HCT116 (cell line): ENCODE results near the gene FBXL3. TPM values are rescaled to one million over a fixed set of nuclear protein-coding genes. Genes with fewer than 3 reads are reported as not detected.

Experiments used
- ATAC-seq: fragments of 200-7000 bp; cut with Tn5 transposase; 2 replicates; pipeline ENCODE4 v1.9.1; 2020; ENCODE audit warnings: mild to moderate bottlenecking, moderate library complexity
- BruUV-seq: library from RNA; stranded (reverse); fragments of 400-500 nt; replicated peaks from 2 replicates; lab custom pipeline; 2021; lab: Mats Ljungman, UMichigan
- CTCF ChIA-PET: fragments of 300-600 bp; sonication (Branson Sonifier 250); formaldehyde crosslinking; loops from one replicate; lab custom pipeline; 2021; ENCODE audit warnings: antibody characterized with exemption; lab: Charles Lee
- POLR2A ChIA-PET: fragments of 300-600, 350-600 bp; sonication (Branson Sonifier 250); formaldehyde crosslinking; loops from one replicate; lab custom pipeline; 2021; ENCODE audit warnings: antibody characterized with exemption; lab: Charles Lee
- RAD21 ChIA-PET, 2 experiments: fragments of 300-600 bp; sonication (Branson Sonifier 250); formaldehyde crosslinking; loops; one replicate each; lab custom pipeline; 2023; ENCODE audit warnings: low total read pairs in 2 of 2; ENCODE audit not compliant: uncharacterized antibody in 2 of 2, unreplicated experiment in 2 of 2, low non-redundant PET in 1 of 2; lab: Charles Lee
- DNase-seq: peaks from one replicate; pipeline ENCODE4 v3.0.0-alpha.2; 2010; ENCODE audit warnings: low read depth, low spot score
- H2AFZ ChIP-seq: fragments of 200-600 bp; shearing (Covaris generic), sonication (generic); 2 replicates; pipeline ENCODE4 v1.6.1; 2017; ENCODE audit warnings: low read depth, mixed run types, mixed read lengths, antibody characterized with exemption, low read length; ENCODE audit not compliant: poor library complexity, severe bottlenecking
- H3K27ac ChIP-seq: 2 replicates; pipeline ENCODE4 v1.5.1; 2012; ENCODE audit warnings: low read depth, low read length
- H3K27me3 ChIP-seq: fragments of 200-600 bp; sonication (generic); 2 replicates; pipeline ENCODE4 v1.6.1; 2016; ENCODE audit warnings: mixed run types, low read length, mixed read lengths; ENCODE audit not compliant: insufficient read depth
- H3K36me3 ChIP-seq, 2 experiments: fragments of 200-500 bp in 1 of 2; fragments of 200-600 bp in 1 of 2; sonication (Bioruptor generic) in 1 of 2; sonication (generic) in 1 of 2; 2 replicates each; pipeline versions ENCODE4 v1.5.1 to v1.6.1; 2014 to 2016; ENCODE audit warnings: low read length in 2 of 2, inconsistent platforms in 1 of 2, mixed read lengths in 1 of 2, mixed run types in 1 of 2; ENCODE audit not compliant: insufficient read depth in 2 of 2, control insufficient read depth in 1 of 2
- H3K4me1 ChIP-seq, 2 experiments: fragments of 200-600 bp in 1 of 2; sonication (generic) in 1 of 2; 2 replicates each; pipeline versions ENCODE4 v1.5.1 to v1.6.1; 2012 to 2017; ENCODE audit warnings: low read length in 2 of 2, inconsistent platforms in 1 of 2, mild to moderate bottlenecking in 1 of 2, mixed read lengths in 1 of 2, mixed run types in 1 of 2, moderate library complexity in 1 of 2; ENCODE audit not compliant: insufficient read depth in 2 of 2, control insufficient read depth in 1 of 2
- H3K4me2 ChIP-seq: fragments of 200-600 bp; sonication (generic); 2 replicates; pipeline ENCODE4 v1.6.1; 2017; ENCODE audit warnings: mixed run types, low read length, mixed read lengths
- H3K4me3 ChIP-seq, 2 experiments: fragments of 200-600 bp in 1 of 2; sonication (generic) in 1 of 2; replicated peaks in 1 of 2; 2 replicates each; pipeline ENCODE4 v1.5.1; 2011 to 2016; ENCODE audit warnings: low read length in 2 of 2, control low read depth in 1 of 2, low read depth in 1 of 2, mild to moderate bottlenecking in 1 of 2, mixed read lengths in 1 of 2, mixed run types in 1 of 2
- H3K79me2 ChIP-seq: fragments of 200-600 bp; sonication (generic); 2 replicates; pipeline ENCODE4 v1.6.1; 2017; ENCODE audit warnings: mild to moderate bottlenecking, mixed run types, low read length, moderate library complexity, mixed read lengths; ENCODE audit not compliant: insufficient read depth
- H3K9ac ChIP-seq: fragments of 200-600 bp; sonication (generic); 2 replicates; pipeline ENCODE4 v1.6.1; 2016; ENCODE audit warnings: low read length, mixed read lengths
- H3K9me2 ChIP-seq: fragments of 200-600 bp; sonication (generic), shearing (Covaris generic); 2 replicates; pipeline ENCODE4 v1.6.1; 2017; ENCODE audit warnings: mixed run types, mild to moderate bottlenecking, moderate library complexity; ENCODE audit not compliant: insufficient read depth
- H3K9me3 ChIP-seq, 2 experiments: fragments of 200-500 bp in 1 of 2; fragments of 200-600 bp in 1 of 2; sonication (Bioruptor generic) in 1 of 2; sonication (generic) in 1 of 2; 2 replicates each; pipeline ENCODE4 v1.6.1; 2014 to 2017; ENCODE audit warnings: low read length in 2 of 2, mixed read lengths in 2 of 2, inconsistent platforms in 1 of 2, low read depth in 1 of 2, mild to moderate bottlenecking in 1 of 2, mixed run types in 1 of 2, moderate library complexity in 1 of 2; ENCODE audit not compliant: control insufficient read depth in 1 of 2, insufficient read depth in 1 of 2
- H4K20me1 ChIP-seq: fragments of 200-600 bp; sonication (generic), shearing (Covaris generic); 2 replicates; pipeline ENCODE4 v1.6.1; 2017; ENCODE audit warnings: mixed run types, mild to moderate bottlenecking, moderate library complexity; ENCODE audit not compliant: insufficient read depth
- CBX3 ChIP-seq: IDR thresholded peaks from 2 replicates; pipeline ENCODE4 v1.6.1; 2012; ENCODE audit warnings: low read depth
- EZH2 ChIP-seq: fragments of 200-600 bp; sonication (generic); IDR thresholded peaks from 2 replicates; pipeline ENCODE4 v1.6.1; 2017; ENCODE audit warnings: antibody characterized with exemption, mixed run types
- EZH2phosphoT487 ChIP-seq: fragments of 200-600 bp; IDR thresholded peaks from 2 replicates; pipeline ENCODE4 v1.6.1; 2018; ENCODE audit warnings: antibody characterized with exemption, borderline replicate concordance
- POLR2AphosphoS5 ChIP-seq: IDR thresholded peaks from 2 replicates; pipeline ENCODE4 v1.6.1; 2011; ENCODE audit warnings: mild to moderate bottlenecking, low read depth, low read length, moderate library complexity
- RAD21 ChIP-seq: IDR thresholded peaks from 2 replicates; pipeline ENCODE4 v1.6.1; 2012; ENCODE audit warnings: low read depth, mild to moderate bottlenecking
- TCF7L2 ChIP-seq: IDR thresholded peaks from 2 replicates; pipeline ENCODE4 v1.7.0; 2011; ENCODE audit warnings: borderline replicate concordance, inconsistent platforms; ENCODE audit not compliant: insufficient read depth, insufficient read length; ENCODE audit errors: extremely low read depth
- intact Hi-C: fragments of 100-400 bp; cut with micrococcal nuclease; formaldehyde crosslinking; loops from 2 replicates; pipeline ENCODE4 v1.10.0; 2022
- total RNA-seq: library from RNA; stranded (reverse); gene quantifications from one replicate; pipeline ENCODE4 v1.2.1, GENCODE V29; 2021; ENCODE audit not compliant: unreplicated experiment
- TF ChIP-seq, protein P1 (sequence below): IDR thresholded peaks from 2 replicates; pipeline ENCODE4 v1.6.1; 2012

Gene FBXL3
- total RNA-seq, 1 experiment from 2014 or later = 24.0 TPM

DNA sequence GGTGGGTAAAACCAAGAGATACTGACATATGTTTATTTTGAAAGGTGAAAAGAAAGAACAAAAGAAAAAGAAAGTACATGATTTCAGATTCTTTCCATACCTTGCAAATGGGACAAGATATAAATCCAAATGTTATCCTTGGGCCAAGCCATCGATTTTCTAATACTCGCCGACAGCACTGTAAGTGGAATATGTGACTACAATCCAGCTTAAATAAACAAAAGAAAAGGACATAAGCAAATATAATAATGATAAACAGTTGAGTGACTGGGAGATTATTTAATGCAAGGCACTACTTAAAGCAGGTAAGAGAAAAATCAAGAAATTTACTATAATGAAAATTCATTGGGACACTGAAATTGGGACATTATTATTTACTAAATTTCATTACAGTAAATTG lies 29.9 kb upstream of the FBXL3 start:
- CTCF ChIA-PET = no interaction called here
- RAD21 ChIA-PET = no interaction called here
- H3K4me1 ChIP-seq = no peaks in the 10 kb centered on the region
- no peak overlapping the region for H3K9ac ChIP-seq
- DNase-seq (no peak), ATAC-seq (no peak)
- H3K9me3 ChIP-seq = no peaks in the 10 kb centered on the region
- H3K36me3 ChIP-seq = peaks cover 7 to 10% of the 10 kb centered on the region in 2 experiments; a peak in 2 of 4 replicates
- no peaks in the 10 kb centered on the region for H4K20me1 ChIP-seq
- intact Hi-C loops = no loop called here
- BruUV-seq = no TSS peak
- no peak overlapping the region for H3K4me3 ChIP-seq
- no peaks in the 10 kb centered on the region for H3K79me2 ChIP-seq
- TF ChIP-seq EZH2 (no peak), RAD21 (no peak)
- H3K27me3 ChIP-seq = no peaks in the 10 kb centered on the region
- no peak overlapping the region for H3K4me2 ChIP-seq
- no peak overlapping the region for H2AFZ ChIP-seq
- H3K9me2 ChIP-seq = no peaks in the 10 kb centered on the region
- POLR2A ChIA-PET = no interaction called here
- no peak overlapping the region for H3K27ac ChIP-seq

DNA sequence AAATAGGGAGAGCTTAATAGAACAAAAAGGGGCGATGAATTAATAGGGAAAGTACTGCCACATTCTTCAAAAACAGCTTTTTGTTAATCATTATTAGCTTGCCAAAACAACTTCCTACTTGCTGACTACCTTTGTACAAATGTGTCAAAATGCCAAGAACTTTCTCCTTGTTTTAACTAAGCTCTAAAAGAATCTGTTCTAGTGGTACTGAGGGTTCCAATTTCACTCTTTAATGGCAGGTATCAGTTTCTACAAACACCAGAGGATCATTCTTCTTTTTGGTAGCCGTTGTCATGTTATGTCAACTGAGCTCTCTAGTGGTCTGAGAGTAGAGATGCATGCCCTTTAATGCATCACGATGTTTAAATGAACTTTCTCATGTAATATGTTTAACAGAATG lies 29.4 kb upstream of the FBXL3 start:
- no peak overlapping the region for H3K4me2 ChIP-seq
- intact Hi-C loops = no loop called here
- TF ChIP-seq POLR2AphosphoS5 (no peak), RAD21 (no peak), TCF7L2 (no peak), CBX3 (no peak), EZH2phosphoT487 (no peak)
- TF ChIP-seq, protein P1, sequence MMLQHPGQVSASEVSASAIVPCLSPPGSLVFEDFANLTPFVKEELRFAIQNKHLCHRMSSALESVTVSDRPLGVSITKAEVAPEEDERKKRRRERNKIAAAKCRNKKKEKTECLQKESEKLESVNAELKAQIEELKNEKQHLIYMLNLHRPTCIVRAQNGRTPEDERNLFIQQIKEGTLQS = no peak
- TF ChIP-seq, all 23 proteins: peak for 0
- no TSS peak for BruUV-seq
- H3K27ac ChIP-seq = no peak overlapping the region
- no peaks in the 10 kb centered on the region for H4K20me1 ChIP-seq
- no peak overlapping the region for H3K9ac ChIP-seq
- no peaks in the 10 kb centered on the region for H3K4me1 ChIP-seq
- no peaks in the 10 kb centered on the region for H3K9me2 ChIP-seq
- ATAC-seq (no peak), DNase-seq (no peak)
- no peak overlapping the region for H2AFZ ChIP-seq
- ChIA-PET CTCF (no interaction called here), RAD21 (no interaction called here), POLR2A (no interaction called here)
- no peaks in the 10 kb centered on the region for H3K79me2 ChIP-seq
- no peaks in the 10 kb centered on the region for H3K9me3 ChIP-seq
- no peaks in the 10 kb centered on the region for H3K27me3 ChIP-seq
- H3K36me3 ChIP-seq = peaks cover 7 to 12% of the 10 kb centered on the region in 2 experiments; a peak in 2 of 4 replicates
- H3K4me3 ChIP-seq = no peak overlapping the region
